CD14-positive monocyte (primary cell): ENCODE measurements around the gene SH3YL1. TPM values are rescaled to one million over a fixed set of nuclear protein-coding genes. Genes with fewer than 3 reads are reported as not detected.
A peak's percentile ranks its signal among the peaks of the same experiment; 100 is the strongest.

ENCODE experiments used
- DNase-seq, 3 donors: peaks; one replicate each; pipeline ENCODE4 v3.0.0-alpha.2; 2011 to 2022
- H2AFZ ChIP-seq: 2 replicates; pipeline ENCODE4 v1.6.0; 2012; ENCODE audit warnings: mild to moderate bottlenecking, low read depth, low read length, inconsistent platforms; ENCODE audit not compliant: insufficient read depth, poor library complexity, severe bottlenecking
- H3K27ac ChIP-seq, 2 donors: 1 replicate in 1 of 2; 2 replicates in 1 of 2; pipeline ENCODE4 v1.5.1; 2012 to 2013; ENCODE audit warnings: low read length in 2 of 2, control low read depth in 1 of 2, inconsistent platforms in 1 of 2, low read depth in 1 of 2, mild to moderate bottlenecking in 1 of 2
- H3K27me3 ChIP-seq, 2 donors: one replicate each; pipeline versions ENCODE4 v1.6.0 to v1.6.1; 2011 to 2013; ENCODE audit warnings: low read length in 2 of 2; ENCODE audit not compliant: control insufficient read depth in 2 of 2, insufficient read depth in 2 of 2
- H3K36me3 ChIP-seq, 2 donors: replicated peaks in 1 of 2; 1 replicate in 1 of 2; 2 replicates in 1 of 2; pipeline versions ENCODE4 v1.5.1 to v1.6.1; 2012 to 2013; ENCODE audit warnings: low read length in 2 of 2, control low read depth in 1 of 2, inconsistent platforms in 1 of 2, mild to moderate bottlenecking in 1 of 2; ENCODE audit not compliant: insufficient read depth in 2 of 2, control insufficient read depth in 1 of 2
- H3K4me1 ChIP-seq, 2 donors: 1 replicate in 1 of 2; 2 replicates in 1 of 2; pipeline versions ENCODE4 v1.5.1 to v1.6.1; 2012 to 2013; ENCODE audit warnings: low read length in 2 of 2, control low read depth in 1 of 2, inconsistent platforms in 1 of 2, mild to moderate bottlenecking in 1 of 2, moderate library complexity in 1 of 2; ENCODE audit not compliant: insufficient read depth in 2 of 2, control insufficient read depth in 1 of 2
- H3K4me2 ChIP-seq: replicated peaks from 2 replicates; pipeline ENCODE3; 2012; ENCODE audit warnings: low read length, moderate library complexity, mild to moderate bottlenecking; ENCODE audit not compliant: poor library complexity, severe bottlenecking; ENCODE audit errors: extremely low read depth
- H3K4me3 ChIP-seq, 3 experiments: fragments of 200-600 bp in 1 of 3; sonication (generic) in 1 of 3; replicated peaks in 1 of 3; 1 replicate in 2 of 3; 2 replicates in 1 of 3; pipeline ENCODE4 v1.5.1; 2011 to 2013; ENCODE audit warnings: low read length in 3 of 3, mild to moderate bottlenecking in 3 of 3, control low read depth in 2 of 3, low read depth in 2 of 3, inconsistent platforms in 1 of 3, moderate library complexity in 1 of 3
- H3K79me2 ChIP-seq: 2 replicates; pipeline ENCODE4 v1.6.0; 2012; ENCODE audit warnings: mild to moderate bottlenecking, control low read depth, inconsistent platforms, low read length, moderate library complexity; ENCODE audit not compliant: insufficient read depth
- H3K9ac ChIP-seq: 2 replicates; pipeline ENCODE4 v1.6.0; 2017; ENCODE audit warnings: low read length, mild to moderate bottlenecking; ENCODE audit not compliant: insufficient read depth, poor library complexity, severe bottlenecking
- H3K9me3 ChIP-seq, 2 donors: replicated peaks in 1 of 2; 1 replicate in 1 of 2; 2 replicates in 1 of 2; pipeline versions ENCODE4 v1.5.1 to v1.6.1; 2012 to 2013; ENCODE audit warnings: low read length in 2 of 2, control low read depth in 1 of 2; ENCODE audit not compliant: control insufficient read depth in 1 of 2, insufficient read depth in 1 of 2
- H4K20me1 ChIP-seq: 2 replicates; pipeline ENCODE4 v1.6.0; 2012; ENCODE audit warnings: mild to moderate bottlenecking, low read length, control low read depth, moderate library complexity; ENCODE audit not compliant: insufficient read depth
- H3K27ac Mint-ChIP-seq, 7 donors: one replicate each; pipeline ENCODE4 v1.8.0; 2020; ENCODE audit warnings: mild to moderate bottlenecking in 7 of 7, mixed read lengths in 7 of 7, moderate library complexity in 6 of 7, inconsistent platforms in 2 of 7
- H3K27me3 Mint-ChIP-seq, 3 donors: one replicate each; pipeline ENCODE4 v1.8.0; 2021 to 2022; ENCODE audit warnings: low read depth in 3 of 3, mild to moderate bottlenecking in 3 of 3, mixed read lengths in 3 of 3, moderate library complexity in 3 of 3, inconsistent platforms in 1 of 3
- H3K36me3 Mint-ChIP-seq, 2 donors: one replicate each; pipeline ENCODE4 v1.8.0; 2020; ENCODE audit warnings: mixed read lengths in 2 of 2, inconsistent platforms in 1 of 2, mild to moderate bottlenecking in 1 of 2
- H3K4me1 Mint-ChIP-seq: one replicate; pipeline ENCODE4 v1.8.0; 2020; ENCODE audit warnings: mild to moderate bottlenecking, mixed read lengths
- H3K4me3 Mint-ChIP-seq, 2 donors: one replicate each; pipeline ENCODE4 v1.8.0; 2020; ENCODE audit warnings: mild to moderate bottlenecking in 2 of 2, mixed read lengths in 2 of 2, moderate library complexity in 1 of 2
- H3K9me3 Mint-ChIP-seq, 7 donors: one replicate each; pipeline ENCODE4 v1.8.0; 2020 to 2022; ENCODE audit warnings: mixed read lengths in 7 of 7, mild to moderate bottlenecking in 6 of 7, moderate library complexity in 6 of 7, inconsistent platforms in 2 of 7
- WGBS: methylation state at CpG from one replicate; pipeline ENCODE4 v1.1.5; 2013; ENCODE audit warnings: missing lambda C conversion rate; ENCODE audit not compliant: insufficient coverage; 5-methylcytosine and 5-hydroxymethylcytosine counted together
- intact Hi-C, 2 donors: fragments of 100-400 bp; cut with micrococcal nuclease; formaldehyde crosslinking; loops; one replicate each; pipeline versions ENCODE4 v1.15.0 to v1.15.1; 2023
- polyA plus RNA-seq, 3 donors: library from polyadenylated mRNA; depleted of rRNA in 1 of 3; unstranded in 2 of 3; stranded (reverse) in 1 of 3; fragments of 300-500 nt in 2 of 3; fragments of >200 nt in 1 of 3; fragmentation: Illumina TruSeq in 2 of 3; gene quantifications; 1 replicate in 2 of 3; 2 replicates in 1 of 3; pipeline ENCODE4 v1.2.3, GENCODE V29; 2012 to 2021
- TF ChIP-seq, protein P1 (sequence below): fragments of 200-600 bp; IDR thresholded peaks from one replicate; pipeline ENCODE4 v1.8.0; 2022; ENCODE audit warnings: antibody characterized with exemption, mild to moderate bottlenecking

SH3YL1 gene
- polyA plus RNA-seq, 3 donors, result 2.4 to 11.7 (median 4.0) TPM

DNA sequence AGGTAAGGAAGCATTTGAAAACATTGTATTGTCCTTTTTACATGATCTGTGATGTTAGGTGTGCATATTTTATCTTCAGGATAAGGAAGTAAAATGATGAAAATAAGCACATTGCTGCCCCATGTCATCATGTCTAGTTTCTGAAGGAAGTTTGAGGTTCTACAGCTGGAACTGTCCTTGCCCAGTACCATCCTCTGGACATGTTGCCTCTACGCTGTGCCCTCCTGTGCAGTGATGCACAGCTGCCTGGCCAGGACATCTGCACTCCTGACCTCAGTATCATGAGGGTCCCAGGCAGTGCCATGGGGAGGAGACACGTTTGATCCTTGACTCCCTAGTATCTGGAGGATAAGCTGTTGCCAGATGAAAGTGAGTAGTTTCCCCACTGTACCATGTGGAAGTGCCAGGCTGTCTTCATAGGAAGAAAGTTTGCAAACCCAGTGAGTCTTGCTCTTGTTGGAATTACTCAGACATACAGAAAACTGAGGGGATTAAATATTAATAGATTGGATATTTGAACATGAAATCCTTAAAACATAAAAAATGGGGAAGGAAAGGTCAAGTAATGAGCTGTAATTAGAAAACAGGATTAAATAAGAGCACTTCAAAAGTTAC is 14.6 kb upstream of the SH3YL1 start:
- H3K36me3 Mint-ChIP-seq, result peaks cover 74 to 78% of the 10 kb centered on the region in 2 donors
- Histone ChIP-seq H3K79me2 (peaks cover 12% of the 10 kb centered on the region), H3K36me3 (peaks cover 74 to 88% of the 10 kb centered on the region in 2 donors), H3K4me3 (no peak overlapping the region), H3K27me3 (no peaks in the 10 kb centered on the region), H3K4me2 (no peak overlapping the region), H3K9ac (no peak overlapping the region), H4K20me1 (peaks cover 25% of the 10 kb centered on the region), H3K27ac (no peak overlapping the region), H3K9me3 (no peaks in the 10 kb centered on the region), H2AFZ (no peak overlapping the region), H3K4me1 (no peaks in the 10 kb centered on the region)
- TF ChIP-seq, protein P1, sequence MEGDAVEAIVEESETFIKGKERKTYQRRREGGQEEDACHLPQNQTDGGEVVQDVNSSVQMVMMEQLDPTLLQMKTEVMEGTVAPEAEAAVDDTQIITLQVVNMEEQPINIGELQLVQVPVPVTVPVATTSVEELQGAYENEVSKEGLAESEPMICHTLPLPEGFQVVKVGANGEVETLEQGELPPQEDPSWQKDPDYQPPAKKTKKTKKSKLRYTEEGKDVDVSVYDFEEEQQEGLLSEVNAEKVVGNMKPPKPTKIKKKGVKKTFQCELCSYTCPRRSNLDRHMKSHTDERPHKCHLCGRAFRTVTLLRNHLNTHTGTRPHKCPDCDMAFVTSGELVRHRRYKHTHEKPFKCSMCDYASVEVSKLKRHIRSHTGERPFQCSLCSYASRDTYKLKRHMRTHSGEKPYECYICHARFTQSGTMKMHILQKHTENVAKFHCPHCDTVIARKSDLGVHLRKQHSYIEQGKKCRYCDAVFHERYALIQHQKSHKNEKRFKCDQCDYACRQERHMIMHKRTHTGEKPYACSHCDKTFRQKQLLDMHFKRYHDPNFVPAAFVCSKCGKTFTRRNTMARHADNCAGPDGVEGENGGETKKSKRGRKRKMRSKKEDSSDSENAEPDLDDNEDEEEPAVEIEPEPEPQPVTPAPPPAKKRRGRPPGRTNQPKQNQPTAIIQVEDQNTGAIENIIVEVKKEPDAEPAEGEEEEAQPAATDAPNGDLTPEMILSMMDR, result no peak
- 94% methylated on average over 2 of the region's 2 CpGs for WGBS
- intact Hi-C loops, result no loop called here
- H3K27me3 Mint-ChIP-seq, result no peaks in the 10 kb centered on the region
- H3K9me3 Mint-ChIP-seq, result no peaks in the 10 kb centered on the region
- peaks cover 4% of the 10 kb centered on the region for H3K4me1 Mint-ChIP-seq
- no peak overlapping the region for H3K4me3 Mint-ChIP-seq
- H3K27ac Mint-ChIP-seq, result no peak overlapping the region
- no peak for DNase-seq

GRCh38 chr2:275466-275865 is 11.6 kb upstream of the SH3YL1 start:
- no peaks in the 10 kb centered on the region for H3K9me3 Mint-ChIP-seq
- Histone ChIP-seq H2AFZ (no peak overlapping the region), H3K4me3 (no peak overlapping the region), H3K4me2 (no peak overlapping the region), H3K4me1 (no peaks in the 10 kb centered on the region), H3K79me2 (peaks cover 41% of the 10 kb centered on the region), H3K36me3 (peaks cover 69 to 98% of the 10 kb centered on the region in 2 donors), H3K27ac (no peak overlapping the region), H3K9ac (no peak overlapping the region), H3K27me3 (no peaks in the 10 kb centered on the region), H4K20me1 (peaks cover 49% of the 10 kb centered on the region), H3K9me3 (no peaks in the 10 kb centered on the region)
- H3K27me3 Mint-ChIP-seq, result no peaks in the 10 kb centered on the region
- no CpG with 5 or more reads among the region's 6 CpGs for WGBS
- no peak for DNase-seq
- TF ChIP-seq, protein P1, result no peak
- H3K4me1 Mint-ChIP-seq, result peaks cover 10% of the 10 kb centered on the region
- peaks cover 67 to 74% of the 10 kb centered on the region in 2 donors for H3K36me3 Mint-ChIP-seq
- no peak overlapping the region for H3K4me3 Mint-ChIP-seq
- H3K27ac Mint-ChIP-seq, result peak overlapping the region in 1 of 7 donors; percentile 46
- intact Hi-C loops, result no loop called here
